Spleen (tissue), 11 donors: Measurements from ENCODE around the gene SLC7A8. TPM values are rescaled to one million over a fixed set of nuclear protein-coding genes. Genes with fewer than 3 reads are reported as not detected.
"Not testable (repeated sequence)": the region's sequence is repeated elsewhere in the genome, so short reads cannot be mapped to it uniquely, and the experiment has no call there.

Source experiments
- DNase-seq: peaks from one replicate; pipeline ENCODE4 v3.0.0-alpha.2; 2020
- H3K27ac ChIP-seq, 8 donors: fragments of 200-600 bp; sonication (generic) in 7 of 8; 1 replicate in 4 of 8; 2 replicates in 4 of 8; pipeline versions ENCODE4 v1.5.0 to v1.8.0; 2016 to 2021; ENCODE audit warnings: inconsistent platforms in 4 of 8, mild to moderate bottlenecking in 4 of 8, moderate library complexity in 1 of 8
- H3K27me3 ChIP-seq, 7 donors: fragments of 200-600 bp; sonication (generic) in 6 of 7; replicated peaks in 1 of 7; 1 replicate in 4 of 7; 2 replicates in 3 of 7; pipeline versions ENCODE4 v1.5.0 to v1.8.0; 2016 to 2021; ENCODE audit warnings: inconsistent platforms in 3 of 7, mild to moderate bottlenecking in 1 of 7
- H3K36me3 ChIP-seq, 6 donors: fragments of 200-600 bp; sonication (generic) in 5 of 6; 1 replicate in 4 of 6; 2 replicates in 2 of 6; pipeline versions ENCODE4 v1.5.0 to v1.8.0; 2016 to 2021; ENCODE audit warnings: inconsistent platforms in 2 of 6
- H3K4me1 ChIP-seq, 6 donors: fragments of 200-600 bp; sonication (generic) in 5 of 6; 1 replicate in 3 of 6; 2 replicates in 3 of 6; pipeline versions ENCODE4 v1.5.0 to v1.8.0; 2016 to 2021; ENCODE audit warnings: inconsistent platforms in 3 of 6
- H3K4me3 ChIP-seq, 8 donors: fragments of 200-600 bp; sonication (generic) in 7 of 8; 1 replicate in 4 of 8; 2 replicates in 4 of 8; pipeline versions ENCODE4 v1.5.0 to v1.8.0; 2016 to 2021; ENCODE audit warnings: inconsistent platforms in 4 of 8, mild to moderate bottlenecking in 4 of 8, moderate library complexity in 2 of 8
- H3K9me3 ChIP-seq, 8 donors: fragments of 200-600 bp; sonication (generic) in 7 of 8; 1 replicate in 4 of 8; 2 replicates in 4 of 8; pipeline versions ENCODE4 v1.5.0 to v1.8.0; 2016 to 2021; ENCODE audit warnings: inconsistent platforms in 4 of 8
- CTCF ChIP-seq, 11 experiments: fragments of 200-600 bp in 7 of 11; fragments of 450-650 bp in 4 of 11; sonication (generic) in 4 of 11; IDR thresholded peaks in 8 of 11; conservative IDR thresholded peaks in 3 of 11; 1 replicate in 7 of 11; 2 replicates in 4 of 11; pipeline versions ENCODE4 v1.4.0 to v1.8.0; 2016 to 2021; ENCODE audit warnings: antibody characterized with exemption in 11 of 11, inconsistent platforms in 4 of 11, mild to moderate bottlenecking in 1 of 11
- POLR2A ChIP-seq, 3 donors: fragments of 450-650 bp; IDR thresholded peaks; one replicate each; pipeline ENCODE4 v1.5.1; 2017; ENCODE audit warnings: antibody characterized with exemption in 3 of 3, mild to moderate bottlenecking in 1 of 3
- POLR2AphosphoS5 ChIP-seq, 3 donors: sonication (generic); formaldehyde crosslinking; IDR thresholded peaks; one replicate each; pipeline ENCODE4 v1.5.1; 2017; ENCODE audit warnings: antibody characterized with exemption in 3 of 3
- WGBS, 5 donors: extraction: QIAGEN DNeasy Blood & Tissue Kit in 3 of 5; methylation state at CpG; one replicate each; pipeline versions ENCODE4 v1.1.5 to v1.1.7; 2013 to 2018; 5-methylcytosine and 5-hydroxymethylcytosine counted together
- intact Hi-C: fragments of 100-400 bp; cut with DNase I; formaldehyde crosslinking; loops from one replicate; pipeline ENCODE4 v1.15.0; 2023; ENCODE audit warnings: low total_unique reads
- polyA plus RNA-seq, 3 donors: library from polyadenylated mRNA; stranded (reverse); fragments of 200-250 nt; gene quantifications; one replicate each; pipeline ENCODE4 v1.2.1, GENCODE V29; 2013
- total RNA-seq, 7 donors: library from RNA; depleted of rRNA in 3 of 7; stranded (reverse); fragments of >200 nt in 3 of 7; fragmentation: NEBNext Ultra II Directional in 4 of 7; extraction: Animal tissue kit (Norgen Biotek cat#: 25700) in 4 of 7; gene quantifications; one replicate each; pipeline versions ENCODE4 v1.1.0 to v1.2.1, GENCODE V29; 2016 to 2021
- donor health status: healthy with polysubstance abuse.
- donor health status: DM: no; HTN: no; CAD: no; lungs with moderate emphysema.
- donor health status: DM: no; HTN: no; CAD: no.
- donor health status: Bipolar disorder and iron deficiency.
- donor health status: healthy.
- donor health status: DM: no; HTN: no; CAD: no.
- donor health status: DM: yes; HTN: yes; CAD: no.

The SLC7A8 gene
- total and polyA plus RNA-seq, 10 donors: 3.5 to 106 (median 36.7) TPM

- no peaks in the 10 kb centered on the region for H3K9me3 ChIP-seq
- 92 to 96% (median 93%) methylated on average over 7 of the region's 7 CpGs for WGBS, 5 donors
- TF ChIP-seq POLR2AphosphoS5 (IDR thresholded peaks at IDR 0.05): no peak
- TF ChIP-seq POLR2A (IDR thresholded peaks at IDR 0.05): no peak
- no peak for TF ChIP-seq CTCF (IDR thresholded peaks at IDR 0.05 in 8 of 11, conservative IDR thresholded peaks at IDR 0.05 in 3 of 11)
- no peaks in the 10 kb centered on the region for H3K27me3 ChIP-seq
- no peak overlapping the region for H3K27ac ChIP-seq
- intact Hi-C loops: no loop called here
- no peak for DNase-seq
- H3K4me3 ChIP-seq: no peak overlapping the region
- H3K36me3 ChIP-seq: no peaks in the 10 kb centered on the region
- no peaks in the 10 kb centered on the region for H3K4me1 ChIP-seq
Measured at GRCh38 chr14:23202001-23202400, 18.5 kb upstream of the SLC7A8 start.

GRCh38 chr14:23199141-23199540, 15.7 kb upstream of the SLC7A8 start:
- H3K4me1 ChIP-seq, DNase-seq, H3K9me3 ChIP-seq, H3K36me3 ChIP-seq, H3K27me3 ChIP-seq, H3K4me3 ChIP-seq, H3K27ac ChIP-seq, intact Hi-C loops: not testable (repeated sequence)
- 67 to 97% (median 78%) methylated on average over 1 of the region's 1 CpG for WGBS, 5 donors

GRCh38 chr14:23196487-23196886, 13.0 kb upstream of the SLC7A8 start:
- DNase-seq, H3K9me3 ChIP-seq, H3K4me3 ChIP-seq, H3K27ac ChIP-seq, H3K27me3 ChIP-seq, H3K36me3 ChIP-seq, H3K4me1 ChIP-seq, intact Hi-C loops: not testable (repeated sequence)
- 91 to 95% (median 92%) methylated on average over 2 of the region's 2 CpGs for WGBS, 5 donors

- Histone ChIP-seq H3K4me1 (no peaks in the 10 kb centered on the region), H3K4me3 (no peak overlapping the region), H3K9me3 (no peaks in the 10 kb centered on the region), H3K27ac (peak overlapping the region in 1 of 8 donors; percentile 11), H3K36me3 (no peaks in the 10 kb centered on the region), H3K27me3 (peaks cover 0 to 3% (median 0%) of the 10 kb centered on the region in 7 donors)
- no peak for DNase-seq
- intact Hi-C loops: no loop called here
- no peak for TF ChIP-seq POLR2AphosphoS5 (IDR thresholded peaks at IDR 0.05)
- TF ChIP-seq CTCF (IDR thresholded peaks at IDR 0.05 in 8 of 11, conservative IDR thresholded peaks at IDR 0.05 in 3 of 11): no peak
- TF ChIP-seq POLR2A (IDR thresholded peaks at IDR 0.05): no peak
- 58 to 76% (median 68%) methylated on average over 7 of the region's 7 CpGs for WGBS, 5 donors
Measured at GRCh38 chr14:23195552-23196101, 12.2 kb upstream of the SLC7A8 start.

GRCh38 chr14:23193432-23193831, 10.0 kb upstream of the SLC7A8 start:
- peaks cover 0 to 3% (median 0%) of the 10 kb centered on the region in 7 donors for H3K27me3 ChIP-seq
- no peak overlapping the region for H3K27ac ChIP-seq
- no peak for TF ChIP-seq POLR2A (IDR thresholded peaks at IDR 0.05)
- no peak for TF ChIP-seq POLR2AphosphoS5 (IDR thresholded peaks at IDR 0.05)
- no peak for TF ChIP-seq CTCF (IDR thresholded peaks at IDR 0.05 in 8 of 11, conservative IDR thresholded peaks at IDR 0.05 in 3 of 11)
- 79 to 94% (median 88%) methylated on average over 3 of the region's 3 CpGs for WGBS, 5 donors
- H3K4me1 ChIP-seq: no peaks in the 10 kb centered on the region
- H3K9me3 ChIP-seq: no peaks in the 10 kb centered on the region
- no peak overlapping the region for H3K4me3 ChIP-seq
- intact Hi-C loops: no loop called here
- no peak for DNase-seq
- H3K36me3 ChIP-seq: no peaks in the 10 kb centered on the region
